ENCODE measurements around the gene C1orf232.
A peak's percentile ranks its signal among the peaks of the same experiment; 100 is the strongest.

Gene C1orf232

GRCh38 chr1:26168410-26169197 lies at the start of gene C1orf232:
C1orf232 (minus strand) TSS chr1:26168963; CDS start chr1:26168499, 464 bp downstream.
- in situ Hi-C loops (cut with HindIII; ENCODE audit: low sequenced_read_pairs), result no loop called here

GRCh38 chr1:26215246-26215645 lies 46.5 kb upstream of the C1orf232 start:
- TF ChIP-seq CTCF (IDR thresholded peaks at IDR 0.05; ENCODE audit: low read depth, low read length, missing control alignments), result no peak
- H3K4me3 ChIP-seq (ENCODE audit: low read depth, low read length), result no peak overlapping the region
- no peak for DNase-seq (ENCODE audit: low read depth)
- in situ Hi-C loops (cut with HindIII; ENCODE audit: low sequenced_read_pairs), result no loop called here

More at GRCh38 chr1:26168410-26169197, at the start of gene C1orf232:
- no peak for DNase-seq (ENCODE audit: low read depth)
- no peak for TF ChIP-seq CTCF (IDR thresholded peaks at IDR 0.05; ENCODE audit: low read depth, low read length, missing control alignments)
- peak within 1 kb of the TSS; percentile 91 for H3K4me3 ChIP-seq (ENCODE audit: low read depth, low read length)

- TF ChIP-seq CTCF (IDR thresholded peaks at IDR 0.05; ENCODE audit: low read depth, low read length, missing control alignments), result no peak
- no peak overlapping the region for H3K4me3 ChIP-seq (ENCODE audit: low read depth, low read length)
- no peak for DNase-seq (ENCODE audit: low read depth)
- in situ Hi-C loops (cut with HindIII; ENCODE audit: low sequenced_read_pairs), result no loop called here
Observed at GRCh38 chr1:26213335-26213905, 44.7 kb upstream of the C1orf232 start.

GRCh38 chr1:26212726-26213125 lies 44.0 kb upstream of the C1orf232 start:
- TF ChIP-seq CTCF (IDR thresholded peaks at IDR 0.05; ENCODE audit: low read depth, low read length, missing control alignments), result no peak

GRCh38 chr1:26210147-26210870 lies 41.5 kb upstream of the C1orf232 start:
- no peak for TF ChIP-seq CTCF (IDR thresholded peaks at IDR 0.05; ENCODE audit: low read depth, low read length, missing control alignments)
- H3K4me3 ChIP-seq (ENCODE audit: low read depth, low read length), result no peak overlapping the region
- in situ Hi-C loops (cut with HindIII; ENCODE audit: low sequenced_read_pairs), result no loop called here
- DNase-seq (ENCODE audit: low read depth), result no peak

More at GRCh38 chr1:26212726-26213125, 44.0 kb upstream of the C1orf232 start:
- DNase-seq (ENCODE audit: low read depth), result no peak
- in situ Hi-C loops (cut with HindIII; ENCODE audit: low sequenced_read_pairs), result no loop called here
- no peak overlapping the region for H3K4me3 ChIP-seq (ENCODE audit: low read depth, low read length)

GRCh38 chr1:26203642-26204318 lies 35.0 kb upstream of the C1orf232 start:
- no peak for TF ChIP-seq CTCF (IDR thresholded peaks at IDR 0.05; ENCODE audit: low read depth, low read length, missing control alignments)
- in situ Hi-C loops (cut with HindIII; ENCODE audit: low sequenced_read_pairs), result no loop called here
- DNase-seq (ENCODE audit: low read depth), result no peak

More at GRCh38 chr1:26203642-26204318, 35.0 kb upstream of the C1orf232 start:
- no peak overlapping the region for H3K4me3 ChIP-seq (ENCODE audit: low read depth, low read length)

Data from astrocyte of the cerebellum (primary cell).